HUES64 (cell line): ENCODE data around the gene DLX2. TPM values are rescaled to one million over a fixed set of nuclear protein-coding genes. Genes with fewer than 3 reads are reported as not detected.
"Not testable (repeated sequence)": the region's sequence is repeated elsewhere in the genome, so short reads cannot be mapped to it uniquely, and the experiment has no call there.

Experiments used
- H3K27ac ChIP-seq: 2 replicates; pipeline ENCODE4 v1.7.0; 2013; ENCODE audit warnings: low read depth, low read length, inconsistent platforms
- H3K27me3 ChIP-seq: 2 replicates; pipeline ENCODE4 v1.6.1; 2013; ENCODE audit warnings: mild to moderate bottlenecking, low read length; ENCODE audit not compliant: insufficient read depth
- H3K36me3 ChIP-seq: 2 replicates; pipeline ENCODE4 v1.6.1; 2013; ENCODE audit warnings: mild to moderate bottlenecking, low read length; ENCODE audit not compliant: insufficient read depth
- H3K4me1 ChIP-seq: 2 replicates; pipeline ENCODE4 v1.6.1; 2013; ENCODE audit warnings: mild to moderate bottlenecking, low read length, moderate library complexity; ENCODE audit not compliant: insufficient read depth
- H3K4me3 ChIP-seq: 2 replicates; pipeline ENCODE4 v1.5.1; 2013; ENCODE audit warnings: mild to moderate bottlenecking, low read length, moderate library complexity
- H3K9ac ChIP-seq: 2 replicates; pipeline ENCODE4 v1.6.1; 2013; ENCODE audit warnings: mild to moderate bottlenecking, low read depth, low read length
- H3K9me3 ChIP-seq: 2 replicates; pipeline ENCODE4 v1.6.1; 2013; ENCODE audit warnings: low read depth, low read length; ENCODE audit not compliant: insufficient read depth
- WGBS: fragments of 150-250, 120-280 bp; methylation state at CpG from one replicate; pipeline ENCODE4 v1.1.7; 2013; ENCODE audit warnings: missing lambda C conversion rate; 5-methylcytosine and 5-hydroxymethylcytosine counted together
- polyA plus RNA-seq, 2 experiments: library from polyadenylated mRNA; stranded (reverse); fragments of 50-300 nt; gene quantifications; one replicate each; pipeline ENCODE4 v1.2.3, GENCODE V29; 2013

Gene DLX2
- 0.95 TPM for polyA plus RNA-seq (2013, experiment 1 of 2)
- 1.8 TPM for polyA plus RNA-seq (2013, experiment 2 of 2)

DNA sequence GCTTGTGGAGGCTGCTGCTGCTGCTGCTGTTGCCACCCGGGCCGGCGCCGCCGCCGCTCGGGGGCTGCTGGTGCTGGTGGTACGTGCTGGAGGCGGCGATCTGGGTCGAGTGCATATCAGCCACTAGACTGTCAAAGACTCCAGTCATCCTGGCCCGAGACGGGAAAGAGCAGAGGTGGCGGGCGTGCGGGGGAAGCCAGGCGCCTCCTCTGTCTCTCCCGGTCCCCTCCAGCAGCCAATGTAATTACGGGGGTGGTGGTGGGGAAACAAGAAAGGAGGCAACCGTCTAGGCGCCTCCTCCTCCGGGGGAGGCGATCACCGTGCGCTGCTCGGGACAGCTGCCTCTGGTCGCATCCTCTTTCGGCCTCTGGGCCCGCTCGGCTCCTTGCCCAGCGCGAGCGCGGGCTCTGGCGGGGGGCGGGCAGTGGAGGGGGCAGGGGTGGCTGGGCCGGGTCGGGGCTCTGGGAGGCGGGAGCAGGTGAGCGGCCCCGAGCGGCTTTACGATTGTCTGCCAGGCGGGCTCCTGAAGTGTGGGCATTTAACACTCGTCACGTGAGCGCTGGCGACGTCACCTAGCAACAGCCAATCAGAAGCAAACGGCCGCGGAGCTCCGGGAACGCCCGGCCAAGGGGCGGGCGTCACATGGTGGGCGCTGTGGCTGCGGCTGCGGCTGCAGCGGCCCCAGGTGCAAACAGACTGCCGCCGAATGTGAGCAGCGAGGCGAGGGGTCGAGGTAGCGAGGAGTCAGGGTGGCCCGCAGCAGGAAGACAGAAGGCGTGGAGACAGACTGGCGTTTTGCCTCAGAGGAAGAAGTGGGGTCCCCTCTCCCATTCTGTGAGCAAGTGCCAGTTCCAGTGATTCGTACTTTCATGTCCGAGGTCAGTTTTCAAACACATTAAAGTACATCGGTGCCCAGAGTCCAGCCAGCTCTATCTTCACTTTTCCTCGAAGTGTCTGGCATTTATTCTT, at the start of gene DLX2:
TSS of gene DLX2 (minus strand) at position 510 of the 969 bp plus-strand sequence. CDS start at position 148, 362 bp downstream.
- H3K36me3 ChIP-seq, result no peaks in the 10 kb centered on the region
- no peak within 1 kb of the TSS for H3K9ac ChIP-seq
- WGBS, result under 1% methylated on average over 74 of the region's 74 CpGs
- H3K27ac ChIP-seq, result no peak within 1 kb of the TSS
- H3K9me3 ChIP-seq, result no peaks in the 10 kb centered on the region
- peak within 1 kb of the TSS; percentile 52 for H3K4me3 ChIP-seq
- H3K27me3 ChIP-seq, result peaks cover 98% of the 10 kb centered on the region
- peaks cover 34% of the 10 kb centered on the region for H3K4me1 ChIP-seq

DNA sequence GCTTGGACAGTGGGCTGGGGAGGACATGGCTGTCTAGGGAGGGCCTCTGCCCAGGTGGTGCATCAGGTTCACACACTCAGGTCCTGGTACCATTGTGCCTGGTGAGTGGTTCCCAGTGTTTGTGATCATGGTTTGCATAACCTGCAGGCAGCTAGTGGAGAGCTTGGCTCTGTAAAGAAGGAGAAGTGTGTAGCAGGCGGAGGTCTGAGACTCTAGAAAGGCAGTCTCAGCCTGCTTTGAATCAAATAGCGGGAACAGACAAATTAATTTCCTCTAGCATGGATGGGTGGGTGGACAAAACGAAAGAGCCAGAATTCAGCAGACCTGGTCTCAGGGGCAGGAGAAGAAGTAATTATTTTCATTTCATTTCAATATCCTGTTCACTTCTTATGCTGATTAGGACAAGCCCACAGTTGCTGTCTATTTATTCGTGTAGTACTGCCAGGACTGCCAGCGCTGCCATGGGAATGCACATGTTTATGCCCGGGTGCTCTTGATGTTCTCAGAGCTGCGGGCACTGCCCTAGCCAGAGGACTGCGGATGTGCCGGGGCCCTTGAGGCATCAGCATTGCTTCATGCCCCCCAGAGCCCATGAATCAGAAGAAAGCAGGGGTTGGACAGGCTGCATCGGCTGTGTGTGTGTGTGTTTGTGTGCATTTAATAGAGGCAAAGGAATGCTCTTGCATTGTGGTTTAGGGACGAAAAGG, 45.4 kb upstream of the DLX2 start:
- Histone ChIP-seq H3K27me3 (no peaks in the 10 kb centered on the region), H3K4me3 (no peak overlapping the region), H3K9me3 (no peaks in the 10 kb centered on the region), H3K9ac (no peak overlapping the region), H3K4me1 (peaks cover 2% of the 10 kb centered on the region; the same call in 1 of the 2 replicates), H3K27ac (no peak overlapping the region), H3K36me3 (no peaks in the 10 kb centered on the region)
- WGBS, result 92% methylated on average over 11 of the region's 11 CpGs

DNA sequence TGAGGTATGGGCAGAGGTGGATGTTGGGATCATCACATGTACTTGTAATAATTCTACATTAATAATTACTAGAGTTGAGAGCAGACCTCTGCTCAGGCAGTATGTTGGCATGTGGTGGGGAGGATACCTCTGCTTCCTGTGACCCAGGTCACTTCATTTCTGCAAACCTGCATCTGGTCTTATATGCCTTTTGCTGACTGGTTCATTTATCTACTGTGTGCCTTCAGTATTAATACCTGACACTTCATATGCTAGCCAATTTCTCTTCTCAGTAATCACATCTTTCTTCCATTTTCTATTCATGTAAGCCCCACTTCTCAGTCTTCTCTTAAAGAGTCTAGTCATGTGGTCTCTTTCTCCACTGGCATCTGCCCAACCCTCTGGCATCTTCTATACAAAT, 41.1 kb upstream of the DLX2 start:
- no peaks in the 10 kb centered on the region for H3K36me3 ChIP-seq
- no peak overlapping the region for H3K4me3 ChIP-seq
- no peak overlapping the region for H3K27ac ChIP-seq
- no peaks in the 10 kb centered on the region for H3K9me3 ChIP-seq
- no peaks in the 10 kb centered on the region for H3K27me3 ChIP-seq
- H3K4me1 ChIP-seq, result peaks cover 2% of the 10 kb centered on the region; the same call in 1 of the 2 replicates
- H3K9ac ChIP-seq, result no peak overlapping the region

DNA sequence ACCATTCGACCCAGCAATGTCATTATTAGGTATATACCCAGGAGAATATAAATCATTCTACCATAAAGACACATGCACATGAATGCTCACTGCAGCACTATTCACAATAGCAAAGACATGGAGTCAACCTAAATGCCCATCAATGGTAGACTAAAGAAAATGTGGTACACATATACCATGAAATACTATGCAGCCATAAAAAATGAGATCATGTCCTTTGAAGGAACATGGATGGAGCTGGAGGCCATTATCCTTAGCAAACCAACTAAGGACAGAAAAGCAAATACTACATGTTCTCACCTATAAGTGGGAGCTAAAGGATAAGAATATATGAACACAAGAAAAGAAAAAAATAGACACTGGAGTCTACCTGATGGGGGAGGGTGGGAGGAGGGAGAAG, 36.0 kb upstream of the DLX2 start:
- not testable (repeated sequence) for H3K9me3 ChIP-seq, H3K27me3 ChIP-seq, H3K4me1 ChIP-seq, H3K27ac ChIP-seq, H3K36me3 ChIP-seq, H3K4me3 ChIP-seq, H3K9ac ChIP-seq
- WGBS, result 89% methylated on average over 1 of the region's 1 CpG

DNA sequence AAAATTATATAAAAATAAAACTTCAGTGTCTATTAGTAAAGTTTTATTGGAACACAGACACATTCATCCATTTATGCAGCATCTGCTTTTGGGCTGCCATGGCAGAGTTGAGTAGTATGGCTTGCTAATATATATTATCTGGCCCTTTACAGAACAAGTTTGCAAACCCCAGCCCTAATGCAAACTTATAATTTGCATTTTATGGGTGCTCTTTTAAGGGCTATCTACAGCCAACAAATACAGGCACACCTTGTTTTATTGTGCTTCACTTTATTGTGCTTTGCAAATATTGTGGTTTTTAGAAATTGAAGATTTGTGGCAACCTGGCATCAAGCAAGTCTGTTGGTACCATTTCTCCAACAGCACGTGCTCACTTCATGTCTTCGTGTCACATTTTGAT, 35.2 kb upstream of the DLX2 start:
- Histone ChIP-seq H3K9me3 (no peaks in the 10 kb centered on the region), H3K4me1 (peaks cover 6% of the 10 kb centered on the region), H3K27ac (no peak overlapping the region), H3K9ac (no peak overlapping the region), H3K4me3 (no peak overlapping the region), H3K27me3 (no peaks in the 10 kb centered on the region), H3K36me3 (no peaks in the 10 kb centered on the region)
- WGBS, result 88% methylated on average over 2 of the region's 2 CpGs

DNA sequence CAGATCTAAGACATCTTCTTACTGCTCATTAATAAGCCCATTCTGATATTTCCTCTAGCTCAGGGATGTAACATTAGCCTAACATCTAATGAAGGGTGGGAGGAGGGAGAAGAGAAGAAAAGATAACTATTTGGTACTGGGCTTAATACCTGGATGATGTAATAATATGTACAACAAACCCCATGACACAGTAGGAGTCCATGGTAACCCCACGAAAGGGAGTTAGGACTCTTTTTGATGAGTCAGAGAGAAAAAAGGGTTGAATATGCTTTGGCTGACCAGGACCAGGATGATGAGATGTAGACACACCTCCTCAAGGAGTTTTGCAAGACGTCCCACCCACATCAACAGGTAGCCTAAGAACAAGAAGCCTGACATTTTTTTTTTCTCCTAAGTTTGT, 34.4 kb upstream of the DLX2 start:
- 73% methylated on average over 2 of the region's 2 CpGs for WGBS
- Histone ChIP-seq H3K4me3 (no peak overlapping the region), H3K27me3 (no peaks in the 10 kb centered on the region), H3K9ac (no peak overlapping the region), H3K27ac (no peak overlapping the region), H3K9me3 (no peaks in the 10 kb centered on the region), H3K36me3 (no peaks in the 10 kb centered on the region), H3K4me1 (peaks cover 14% of the 10 kb centered on the region)

DNA sequence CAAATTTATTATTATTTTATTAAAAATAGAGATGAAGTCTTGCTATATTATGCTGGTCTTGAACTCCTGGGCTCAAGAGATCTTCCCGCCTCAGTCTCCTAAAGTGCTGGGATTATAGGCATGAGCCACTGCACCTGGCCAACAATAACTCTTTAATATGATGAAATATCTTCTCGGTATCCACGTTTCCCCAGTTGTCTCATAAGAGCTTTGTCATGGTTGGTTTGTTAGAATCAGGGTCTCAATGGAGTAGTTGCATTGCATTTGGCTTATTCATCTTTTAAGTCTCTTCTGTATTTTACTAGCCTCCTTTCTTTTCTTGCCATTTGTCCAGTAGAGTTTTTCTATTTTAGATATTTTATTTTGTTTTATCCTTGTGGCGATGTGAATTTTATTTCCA, 32.7 kb upstream of the DLX2 start:
- Histone ChIP-seq H3K4me1 (peaks cover 20% of the 10 kb centered on the region), H3K9me3 (no peaks in the 10 kb centered on the region), H3K9ac (no peak overlapping the region), H3K27me3 (no peaks in the 10 kb centered on the region), H3K4me3 (no peak overlapping the region), H3K36me3 (no peaks in the 10 kb centered on the region), H3K27ac (no peak overlapping the region)
- WGBS, result 97% methylated on average over 4 of the region's 4 CpGs

DNA sequence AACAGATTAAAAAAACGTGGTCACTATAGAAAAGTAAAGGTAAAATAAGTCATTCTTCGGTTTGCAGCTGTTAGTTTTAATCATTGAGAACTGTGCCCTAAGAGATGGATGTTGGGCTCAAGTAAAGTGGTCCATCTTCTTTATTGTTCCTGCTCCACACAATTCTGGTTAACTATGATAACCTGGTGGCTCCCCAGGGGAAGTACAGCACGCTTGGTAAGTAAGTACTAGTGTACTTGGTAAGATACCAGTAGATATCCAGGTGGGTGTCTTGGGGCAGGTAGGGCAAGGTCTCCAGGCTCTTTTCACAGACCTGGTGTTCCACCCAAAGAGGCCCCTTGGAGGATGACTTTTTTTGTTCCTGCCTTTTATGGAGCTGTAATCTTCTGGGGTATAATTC, 31.6 kb upstream of the DLX2 start:
- no peaks in the 10 kb centered on the region for H3K9me3 ChIP-seq
- H3K9ac ChIP-seq, result no peak overlapping the region
- no peak overlapping the region for H3K4me3 ChIP-seq
- H3K27ac ChIP-seq, result no peak overlapping the region
- no peaks in the 10 kb centered on the region for H3K36me3 ChIP-seq
- no peaks in the 10 kb centered on the region for H3K27me3 ChIP-seq
- peaks cover 20% of the 10 kb centered on the region for H3K4me1 ChIP-seq
- WGBS, result 88% methylated on average over 3 of the region's 3 CpGs

DNA sequence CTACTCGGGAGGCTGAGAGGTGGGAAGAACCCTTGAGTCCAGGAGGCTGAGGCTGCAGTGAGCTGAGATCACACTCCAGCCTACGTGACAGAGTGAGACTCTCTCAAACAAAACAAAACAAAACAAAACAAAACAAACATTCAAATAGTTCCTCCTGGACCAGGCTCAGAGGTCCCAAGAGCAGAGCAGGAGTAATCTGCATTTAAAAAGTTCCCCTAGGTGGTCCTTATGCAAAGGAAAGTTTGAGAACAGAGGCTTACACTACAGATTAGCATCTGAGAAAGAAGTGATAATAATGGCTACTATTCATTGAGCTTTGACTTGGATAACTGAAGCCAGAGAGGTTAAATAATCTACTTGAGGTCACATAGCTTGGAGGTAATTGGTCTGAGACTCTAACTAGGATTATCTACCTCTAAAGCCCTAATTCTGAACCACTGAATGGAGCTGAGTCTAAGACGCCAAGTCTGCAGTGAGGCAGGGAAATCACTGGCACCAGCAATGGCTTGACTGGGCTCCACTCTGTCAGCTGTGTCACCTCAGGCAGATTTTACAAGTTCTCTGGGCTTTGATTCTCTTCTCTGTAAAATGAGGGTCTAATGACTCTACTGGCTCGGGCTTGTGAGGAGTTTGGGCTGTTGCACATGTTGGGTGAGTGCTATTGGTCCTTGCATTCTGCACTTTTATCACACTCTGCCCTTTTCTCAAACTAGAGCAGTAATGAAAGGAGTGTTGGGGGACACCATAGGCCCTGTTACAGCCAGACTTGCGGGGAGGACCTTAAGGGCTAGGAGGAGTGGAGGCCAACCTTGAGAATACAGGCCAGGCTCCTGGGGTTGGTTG, 29.2 kb upstream of the DLX2 start:
- Histone ChIP-seq H3K9me3 (no peaks in the 10 kb centered on the region), H3K4me3 (no peak overlapping the region), H3K4me1 (peaks cover 20% of the 10 kb centered on the region), H3K27ac (peak overlapping the region; percentile 91; the same call in 1 of the 2 replicates), H3K27me3 (no peaks in the 10 kb centered on the region), H3K9ac (no peak overlapping the region), H3K36me3 (no peaks in the 10 kb centered on the region)
- 34% methylated on average over 5 of the region's 5 CpGs for WGBS

DNA sequence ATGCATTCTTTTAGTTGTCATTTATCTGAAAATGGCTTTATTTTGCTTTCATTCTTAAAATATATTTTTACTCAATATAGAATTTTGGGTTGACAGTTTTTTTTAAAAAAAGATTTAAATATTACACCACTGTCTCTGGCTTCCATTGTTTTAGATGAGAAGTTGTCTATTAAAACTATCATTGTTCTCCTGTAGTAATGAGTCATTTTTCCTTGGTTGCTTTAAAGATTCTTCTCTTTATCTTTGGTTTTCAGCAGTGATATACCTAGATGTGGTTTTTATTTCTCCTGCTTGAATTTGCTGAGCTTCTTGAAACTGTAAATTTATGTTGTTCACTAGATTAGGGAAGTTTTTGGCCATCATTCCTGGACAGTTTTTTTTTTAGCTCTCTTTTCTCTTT, 26.7 kb upstream of the DLX2 start:
- Histone ChIP-seq H3K4me1 (peaks cover 20% of the 10 kb centered on the region), H3K27ac (no peak overlapping the region), H3K9me3 (no peaks in the 10 kb centered on the region), H3K9ac (no peak overlapping the region), H3K27me3 (no peaks in the 10 kb centered on the region), H3K4me3 (no peak overlapping the region), H3K36me3 (no peaks in the 10 kb centered on the region)

DNA sequence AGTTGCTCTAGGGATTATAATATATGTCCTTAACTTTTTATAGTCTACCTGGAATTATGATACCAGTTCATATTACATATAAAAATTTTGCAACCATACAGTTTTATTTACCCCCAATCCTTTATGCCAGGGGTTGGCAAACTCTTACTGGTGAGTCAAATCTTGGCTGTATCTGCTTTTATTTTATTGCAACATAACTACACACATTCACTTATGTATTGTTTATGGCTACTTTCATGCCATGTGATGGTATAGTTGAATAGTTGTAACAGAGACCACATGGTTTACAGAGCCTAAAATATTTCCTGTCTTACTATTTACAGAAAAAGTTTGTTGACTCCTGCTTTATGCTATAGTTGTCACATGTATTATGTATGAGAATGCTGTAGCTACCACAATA, 25.8 kb upstream of the DLX2 start:
- Histone ChIP-seq H3K27ac (no peak overlapping the region), H3K4me1 (peaks cover 20% of the 10 kb centered on the region)

More for the DNA sequence above, 25.8 kb upstream of the DLX2 start:
- Histone ChIP-seq H3K4me3 (no peak overlapping the region), H3K27me3 (no peaks in the 10 kb centered on the region), H3K9ac (no peak overlapping the region), H3K9me3 (no peaks in the 10 kb centered on the region), H3K36me3 (no peaks in the 10 kb centered on the region)
